OCI-LY7 (cell line): ENCODE data around the gene TMEM52B. TPM values are rescaled to one million over a fixed set of nuclear protein-coding genes. Genes with fewer than 3 reads are reported as not detected.

Experiments
- BruUV-seq: library from RNA; stranded (reverse); fragments of 400-500 nt; replicated peaks from 2 replicates; lab custom pipeline; 2021; lab: Mats Ljungman, UMichigan
- CTCF ChIA-PET: fragments of 300-600 bp; sonication (Branson Sonifier 250); formaldehyde crosslinking; loops from one replicate; lab custom pipeline; 2022; ENCODE audit warnings: antibody characterized with exemption; ENCODE audit not compliant: unreplicated experiment; lab: Charles Lee
- POLR2A ChIA-PET: fragments of 300-600 bp; sonication (Branson Sonifier 250); formaldehyde crosslinking; loops from one replicate; lab custom pipeline; 2022; ENCODE audit warnings: antibody characterized with exemption; lab: Charles Lee
- DNase-seq: peaks from one replicate; pipeline ENCODE4 v3.0.0-alpha.2; 2015; ENCODE audit warnings: low spot score
- H2AFZ ChIP-seq: fragments of 200-600 bp; sonication (generic), shearing (Covaris generic); 2 replicates; pipeline ENCODE4 v1.6.1; 2014; ENCODE audit warnings: mild to moderate bottlenecking, antibody characterized with exemption, low read length, moderate library complexity
- H3K27ac ChIP-seq: fragments of 200-600 bp; sonication (generic); 2 replicates; pipeline ENCODE4 v1.5.1; 2014; ENCODE audit warnings: mixed run types, low read depth, mild to moderate bottlenecking, moderate library complexity, low read length, inconsistent platforms; ENCODE audit not compliant: poor library complexity, severe bottlenecking
- H3K36me3 ChIP-seq: fragments of 200-600 bp; sonication (generic); 2 replicates; pipeline ENCODE4 v1.6.1; 2014; ENCODE audit warnings: mild to moderate bottlenecking, antibody characterized with exemption, low read length, moderate library complexity, mixed read lengths; ENCODE audit not compliant: insufficient read depth
- H3K4me1 ChIP-seq: fragments of 200-600 bp; sonication (generic); 2 replicates; pipeline ENCODE4 v1.5.1; 2014; ENCODE audit warnings: mild to moderate bottlenecking, low read length; ENCODE audit not compliant: insufficient read depth, poor library complexity, severe bottlenecking
- H3K4me2 ChIP-seq: fragments of 200-600 bp; sonication (generic); 2 replicates; pipeline ENCODE4 v1.6.1; 2014; ENCODE audit warnings: mild to moderate bottlenecking, low read length
- H3K4me3 ChIP-seq: fragments of 200-600 bp; sonication (generic); 2 replicates; pipeline ENCODE4 v1.5.1; 2014; ENCODE audit warnings: mild to moderate bottlenecking, low read depth, low read length; ENCODE audit not compliant: poor library complexity, severe bottlenecking
- H3K79me2 ChIP-seq: fragments of 200-600 bp; sonication (generic); 2 replicates; pipeline ENCODE4 v1.6.1; 2016; ENCODE audit warnings: low read depth, mild to moderate bottlenecking, low read length, moderate library complexity, mixed read lengths; ENCODE audit not compliant: insufficient read depth
- H3K9me2 ChIP-seq: fragments of 200-600 bp; sonication (generic); 2 replicates; pipeline ENCODE4 v1.6.1; 2016; ENCODE audit warnings: mild to moderate bottlenecking, low read length, mixed read lengths; ENCODE audit not compliant: insufficient read depth
- H3K9me3 ChIP-seq: fragments of 200-600 bp; sonication (generic); 2 replicates; pipeline ENCODE4 v1.6.1; 2014; ENCODE audit warnings: mild to moderate bottlenecking, mixed run types, low read length, mixed read lengths
- H4K20me1 ChIP-seq: fragments of 200-600 bp; sonication (generic); 2 replicates; pipeline ENCODE4 v1.6.1; 2014; ENCODE audit warnings: mild to moderate bottlenecking, antibody characterized with exemption, low read length, moderate library complexity, mixed read lengths; ENCODE audit not compliant: insufficient read depth
- EZH2phosphoT487 ChIP-seq: fragments of 200-600 bp; sonication (generic); IDR thresholded peaks from 2 replicates; pipeline ENCODE4 v1.6.1; 2018; ENCODE audit warnings: low read depth, borderline replicate concordance, mild to moderate bottlenecking, mixed run types, antibody characterized with exemption, low read length, moderate library complexity, mixed read lengths
- intact Hi-C: fragments of 100-400 bp; cut with micrococcal nuclease; formaldehyde crosslinking; loops from one replicate; pipeline ENCODE4 v1.10.0; 2022; ENCODE audit not compliant: unreplicated experiment
- total RNA-seq, 2 experiments: library from RNA; depleted of rRNA in 1 of 2; stranded (reverse); fragments of >200 nt in 1 of 2; shearing (Covaris generic) in 1 of 2; gene quantifications; 2 replicates each; pipeline ENCODE4 v1.2.3, GENCODE V29; 2014 to 2022
- TF ChIP-seq, protein P1 (sequence below): fragments of 200-600 bp; sonication (generic); conservative IDR thresholded peaks from 2 replicates; pipeline ENCODE4 v1.5.1; 2014; ENCODE audit warnings: mild to moderate bottlenecking, antibody characterized with exemption, low read length, moderate library complexity, mixed read lengths

Gene TMEM52B
- total RNA-seq, 2 experiments from 2014 or later: 0.21 TPM; not detected in 1

DNA sequence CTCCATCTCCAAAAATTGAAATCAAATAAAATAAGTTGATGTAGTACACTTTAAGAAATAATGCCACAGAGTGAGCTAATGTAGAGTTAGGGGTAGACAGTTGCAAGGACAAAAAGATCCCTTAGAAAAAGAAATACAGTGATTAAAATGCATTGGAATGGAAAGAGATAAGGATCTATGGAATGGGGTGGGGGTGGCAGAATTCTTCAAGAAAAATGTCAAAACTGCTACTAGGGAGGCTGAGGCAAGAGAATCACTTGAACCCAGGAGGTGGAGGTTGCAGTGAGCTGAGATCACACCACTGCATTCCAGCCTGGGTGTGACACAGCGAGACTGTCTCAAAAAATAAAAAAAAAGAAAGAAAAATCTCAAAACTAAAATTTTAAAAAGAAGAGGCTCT, 13.4 kb upstream of the TMEM52B start:
- Histone ChIP-seq H2AFZ (no peak overlapping the region), H3K4me1 (peaks cover 22% of the 10 kb centered on the region), H3K9me3 (peaks cover 4% of the 10 kb centered on the region; the same call in 1 of the 2 replicates), H3K4me2 (no peak overlapping the region), H3K79me2 (no peaks in the 10 kb centered on the region), H3K9me2 (no peaks in the 10 kb centered on the region), H3K4me3 (no peak overlapping the region), H3K27ac (no peak overlapping the region), H4K20me1 (no peaks in the 10 kb centered on the region), H3K36me3 (no peaks in the 10 kb centered on the region)
- TF ChIP-seq, protein P1, sequence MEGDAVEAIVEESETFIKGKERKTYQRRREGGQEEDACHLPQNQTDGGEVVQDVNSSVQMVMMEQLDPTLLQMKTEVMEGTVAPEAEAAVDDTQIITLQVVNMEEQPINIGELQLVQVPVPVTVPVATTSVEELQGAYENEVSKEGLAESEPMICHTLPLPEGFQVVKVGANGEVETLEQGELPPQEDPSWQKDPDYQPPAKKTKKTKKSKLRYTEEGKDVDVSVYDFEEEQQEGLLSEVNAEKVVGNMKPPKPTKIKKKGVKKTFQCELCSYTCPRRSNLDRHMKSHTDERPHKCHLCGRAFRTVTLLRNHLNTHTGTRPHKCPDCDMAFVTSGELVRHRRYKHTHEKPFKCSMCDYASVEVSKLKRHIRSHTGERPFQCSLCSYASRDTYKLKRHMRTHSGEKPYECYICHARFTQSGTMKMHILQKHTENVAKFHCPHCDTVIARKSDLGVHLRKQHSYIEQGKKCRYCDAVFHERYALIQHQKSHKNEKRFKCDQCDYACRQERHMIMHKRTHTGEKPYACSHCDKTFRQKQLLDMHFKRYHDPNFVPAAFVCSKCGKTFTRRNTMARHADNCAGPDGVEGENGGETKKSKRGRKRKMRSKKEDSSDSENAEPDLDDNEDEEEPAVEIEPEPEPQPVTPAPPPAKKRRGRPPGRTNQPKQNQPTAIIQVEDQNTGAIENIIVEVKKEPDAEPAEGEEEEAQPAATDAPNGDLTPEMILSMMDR: no peak
- TF ChIP-seq EZH2phosphoT487: no peak
- intact Hi-C loops: no loop called here
- BruUV-seq: no TSS peak
- CTCF ChIA-PET: no interaction called here
- POLR2A ChIA-PET: interaction anchor here (0.6 kb wide), 1 partner anchor 174 kb away, joined by 3 read pairs; no protein-coding TSS in a partner anchor
- DNase-seq: no peak

DNA sequence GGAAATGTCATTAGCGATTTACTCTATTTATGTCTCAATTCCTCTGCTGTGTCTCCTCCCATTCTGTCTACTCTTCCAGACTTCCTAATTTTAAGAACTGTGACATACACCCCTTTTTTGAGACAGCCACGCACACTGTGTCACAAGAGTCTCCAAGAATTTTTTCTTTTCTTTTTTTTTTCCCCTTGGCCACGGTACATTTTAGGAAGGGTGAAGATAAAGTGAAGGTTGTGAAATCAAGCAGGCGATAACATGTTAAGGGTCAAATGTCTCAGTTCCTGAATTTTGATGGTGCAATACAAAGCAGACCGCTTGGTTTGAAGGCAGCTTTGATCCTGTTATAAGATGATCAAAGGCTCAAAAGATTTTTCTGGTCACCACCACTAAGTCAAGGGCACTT, 11.2 kb upstream of the TMEM52B start:
- 0 out of 2 replicates have a peak overlapping the region, but pooled peaks have one; percentile 4 for H2AFZ ChIP-seq
- no peaks in the 10 kb centered on the region for H4K20me1 ChIP-seq
- H3K4me3 ChIP-seq: no peak overlapping the region
- ChIA-PET CTCF (no interaction called here), POLR2A (interaction anchor here (1.2 kb wide), 1 partner anchor 14 kb away, joined by 4 read pairs; no protein-coding TSS in a partner anchor)
- H3K4me1 ChIP-seq: peaks cover 11% of the 10 kb centered on the region
- no peaks in the 10 kb centered on the region for H3K79me2 ChIP-seq
- BruUV-seq: no TSS peak
- no peak for DNase-seq
- H3K9me3 ChIP-seq: peaks cover 4% of the 10 kb centered on the region; the same call in 1 of the 2 replicates
- no peaks in the 10 kb centered on the region for H3K36me3 ChIP-seq
- no peak overlapping the region for H3K4me2 ChIP-seq
- intact Hi-C loops: no loop called here
- no peak overlapping the region for H3K27ac ChIP-seq
- TF ChIP-seq, protein P1: no peak
- no peak for TF ChIP-seq EZH2phosphoT487
- H3K9me2 ChIP-seq: no peaks in the 10 kb centered on the region

DNA sequence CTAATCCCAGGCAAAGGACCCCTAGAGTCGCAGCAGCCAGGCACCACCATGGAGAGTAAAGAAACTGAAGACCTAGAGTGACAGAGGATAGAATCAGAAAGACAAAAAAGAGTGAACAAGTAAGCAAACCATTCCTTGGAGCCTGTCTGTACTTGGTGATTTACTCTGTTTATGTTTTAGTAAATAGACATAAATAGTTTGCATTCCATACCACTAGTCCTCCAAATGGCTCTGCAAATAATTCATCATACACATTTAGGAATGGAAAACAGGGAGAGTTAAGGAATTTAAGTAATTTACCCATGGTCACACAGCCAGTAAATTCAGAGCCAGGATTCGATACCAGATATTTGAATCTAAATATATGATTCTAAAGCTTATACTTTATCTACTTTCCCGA, 9.7 kb upstream of the TMEM52B start:
- ChIA-PET POLR2A (interaction anchor here (0.5 to 1.9 kb wide), 11 partner anchors 8 to 959 kb away, joined by 3 to 7 read pairs (median 3); no protein-coding TSS in a partner anchor), CTCF (interaction anchor here (1.0 kb wide), 1 partner anchor 10 kb away, joined by 4 read pairs; no protein-coding TSS in a partner anchor)
- Histone ChIP-seq H3K4me1 (peaks cover 7% of the 10 kb centered on the region), H3K9me3 (peaks cover 4% of the 10 kb centered on the region; the same call in 1 of the 2 replicates), H3K4me2 (no peak overlapping the region), H3K79me2 (no peaks in the 10 kb centered on the region), H3K27ac (no peak overlapping the region), H3K9me2 (no peaks in the 10 kb centered on the region), H2AFZ (no peak overlapping the region; the same call in 1 of the 2 replicates), H3K36me3 (no peaks in the 10 kb centered on the region), H3K4me3 (no peak overlapping the region), H4K20me1 (no peaks in the 10 kb centered on the region)
- no TSS peak for BruUV-seq
- DNase-seq: no peak
- TF ChIP-seq EZH2phosphoT487: no peak
- TF ChIP-seq, protein P1: no peak
- intact Hi-C loops: no loop called here
